Measurements from ENCODE around the gene DENND6A.

- no peak for TF ChIP-seq CTCF (IDR thresholded peaks at IDR 0.05)
- no peak for TF ChIP-seq POLR2A (IDR thresholded peaks at IDR 0.05)
Measured at GRCh38 chr3:57644740-57645139, 48.1 kb downstream of the DENND6A start.

Measured in body of pancreas (tissue), 4 donors.